GM12878 (cell line): ENCODE results near the gene MAP4K4. TPM values are rescaled to one million over a fixed set of nuclear protein-coding genes. Genes with fewer than 3 reads are reported as not detected.

Experiments used
- ATAC-seq: fragments of 200-7000 bp; cut with Tn5 transposase; 3 replicates; pipeline ENCODE4 v1.9.1; 2020; ENCODE audit warnings: mild to moderate bottlenecking, moderate library complexity
- BruUV-seq: library from RNA; stranded (reverse); fragments of 400-500 nt; replicated peaks from 2 replicates; lab custom pipeline; 2021; lab: Mats Ljungman, UMichigan
- CTCF ChIA-PET: fragments of 300-600 bp; sonication (Branson Sonifier 250); formaldehyde crosslinking; extraction: SDS; loops from one replicate; lab custom pipeline; 2021; ENCODE audit warnings: inconsistent platforms; lab: Yijun Ruan, JAX
- POLR2A ChIA-PET: fragments of 350-600 bp; formaldehyde crosslinking; extraction: SDS; loops from one replicate; lab custom pipeline; 2021; ENCODE audit warnings: inconsistent platforms; lab: Charles Lee
- RAD21 ChIA-PET: fragments of 300-600 bp; sonication (Branson Sonifier 250); formaldehyde crosslinking; loops from one replicate; lab custom pipeline; 2023; ENCODE audit warnings: antibody characterized with exemption; ENCODE audit not compliant: unreplicated experiment; lab: Charles Lee
- SMC1A ChIA-PET: fragments of 300-600 bp; sonication (Branson Sonifier 250); formaldehyde crosslinking; loops from one replicate; lab custom pipeline; 2023; ENCODE audit not compliant: unreplicated experiment, uncharacterized antibody; lab: Charles Lee
- DNase-seq: peaks from one replicate; pipeline ENCODE4 v3.0.0-alpha.2; 2011; ENCODE audit warnings: low read depth, low spot score
- FAIRE-seq: peaks from 3 replicates; lab custom pipeline; 2011; peaks lifted over from hg19 to GRCh38; lab: Jason Lieb, UNC
- H2AFZ ChIP-seq: 2 replicates; pipeline ENCODE4 v1.6.0; 2011; ENCODE audit warnings: low read depth, low read length, control low read depth; ENCODE audit not compliant: control insufficient read depth
- H3K27ac ChIP-seq: 2 replicates; pipeline ENCODE4 v1.5.1; 2011; ENCODE audit warnings: control low read depth; ENCODE audit not compliant: control insufficient read depth, insufficient read depth
- H3K27me3 ChIP-seq, 2 experiments: replicated peaks in 1 of 2; 2 replicates each; pipeline versions ENCODE4 v1.6.0 to v1.6.1; 2011; ENCODE audit warnings: low read length in 1 of 2; ENCODE audit not compliant: control insufficient read depth in 2 of 2, insufficient read depth in 2 of 2
- H3K36me3 ChIP-seq, 2 experiments: 2 replicates each; pipeline ENCODE4 v1.5.1; 2011; ENCODE audit warnings: low read length in 1 of 2; ENCODE audit not compliant: control insufficient read depth in 2 of 2, insufficient read depth in 2 of 2
- H3K4me1 ChIP-seq: 2 replicates; pipeline ENCODE4 v1.6.1; 2011; ENCODE audit warnings: mild to moderate bottlenecking, low read length, moderate library complexity, mixed read lengths; ENCODE audit not compliant: control insufficient read depth, insufficient read depth
- H3K4me2 ChIP-seq: 2 replicates; pipeline ENCODE4 v1.6.0; 2011; ENCODE audit warnings: control low read depth; ENCODE audit not compliant: control insufficient read depth, insufficient read depth
- H3K4me3 ChIP-seq: fragments of 200-600 bp; sonication (generic); 2 replicates; pipeline ENCODE4 v1.5.1; 2016
- H3K79me2 ChIP-seq: 2 replicates; pipeline ENCODE4 v1.6.0; 2011; ENCODE audit warnings: low read length; ENCODE audit not compliant: control insufficient read depth, insufficient read depth
- H3K9ac ChIP-seq: 2 replicates; pipeline ENCODE4 v1.8.0; 2011; ENCODE audit warnings: low read length, control low read depth, mixed read lengths; ENCODE audit not compliant: control insufficient read depth, insufficient read depth
- H3K9me3 ChIP-seq: replicated peaks from 3 replicates; pipeline ENCODE4 v1.5.1; 2011; ENCODE audit warnings: mild to moderate bottlenecking, low read length; ENCODE audit not compliant: control insufficient read depth, insufficient read depth
- H4K20me1 ChIP-seq: 2 replicates; pipeline ENCODE4 v1.6.0; 2011; ENCODE audit not compliant: control insufficient read depth, insufficient read depth
- CREM ChIP-seq: IDR thresholded peaks from 2 replicates; pipeline ENCODE4 v1.6.1; 2014; ENCODE audit warnings: antibody characterized with exemption, low read depth
- EP300 ChIP-seq, 2 experiments: fragments of 150-350 bp in 1 of 2; IDR thresholded peaks; 2 replicates each; pipeline ENCODE4 v1.6.1; 2011 to 2012; ENCODE audit warnings: low read depth in 2 of 2, low read length in 2 of 2, borderline replicate concordance in 1 of 2, improper control_type of control experiment in 1 of 2, inconsistent platforms in 1 of 2; ENCODE audit not compliant: control insufficient read depth in 1 of 2
- ETV6 ChIP-seq, 2 experiments: fragments of 450-650 bp in 1 of 2; IDR thresholded peaks in 1 of 2; conservative IDR thresholded peaks in 1 of 2; 2 replicates each; pipeline ENCODE4 v1.6.1; 2014; ENCODE audit warnings: antibody characterized with exemption in 1 of 2, borderline replicate concordance in 1 of 2, low read depth in 1 of 2, mild to moderate bottlenecking in 1 of 2, moderate library complexity in 1 of 2
- IKZF1 ChIP-seq: fragments of 450-650 bp; conservative IDR thresholded peaks from 2 replicates; pipeline ENCODE4 v1.6.1; 2017; ENCODE audit warnings: antibody characterized with exemption, mild to moderate bottlenecking
- JUNB ChIP-seq: IDR thresholded peaks from 2 replicates; pipeline ENCODE4 v1.6.1; 2016; ENCODE audit warnings: antibody characterized with exemption, mild to moderate bottlenecking
- LARP7 ChIP-seq: fragments of 450-650 bp; IDR thresholded peaks from 2 replicates; pipeline ENCODE4 v1.6.1; 2017; ENCODE audit warnings: mild to moderate bottlenecking
- MEF2B ChIP-seq: fragments of 450-650 bp; IDR thresholded peaks from 2 replicates; pipeline ENCODE4 v1.6.1; 2018; ENCODE audit warnings: mild to moderate bottlenecking, moderate library complexity; ENCODE audit not compliant: partially characterized antibody, poor library complexity, severe bottlenecking
- NFIC ChIP-seq: IDR thresholded peaks from 2 replicates; pipeline ENCODE4 v1.6.1; 2012; ENCODE audit warnings: low read depth, mild to moderate bottlenecking, inconsistent platforms, low read length, moderate library complexity
- NR2C1 ChIP-seq: fragments of 450-650 bp; IDR thresholded peaks from 2 replicates; pipeline ENCODE4 v1.6.1; 2017; ENCODE audit warnings: antibody characterized with exemption, mild to moderate bottlenecking, moderate library complexity
- PRDM15 ChIP-seq: fragments of 450-650 bp; formaldehyde crosslinking; IDR thresholded peaks from 2 replicates; pipeline ENCODE4 v1.4.0; 2020; ENCODE audit warnings: mild to moderate bottlenecking, moderate library complexity
- RAD21 ChIP-seq: IDR thresholded peaks from 2 replicates; pipeline ENCODE4 v1.6.1; 2011; ENCODE audit warnings: mild to moderate bottlenecking, low read depth, low read length, moderate library complexity; ENCODE audit not compliant: insufficient read depth
- TBL1XR1 ChIP-seq: IDR thresholded peaks from 2 replicates; pipeline ENCODE4 v1.6.1; 2012; ENCODE audit warnings: low read depth, low read length, improper control_type of control experiment
- USF1 ChIP-seq: IDR thresholded peaks from 2 replicates; pipeline ENCODE4 v1.6.1; 2011; ENCODE audit warnings: borderline replicate concordance, low read depth, mild to moderate bottlenecking, moderate library complexity, mixed read lengths, low read length; ENCODE audit not compliant: insufficient read depth; ENCODE audit errors: extremely low read length
- ZNF217 ChIP-seq: fragments of 450-650 bp; IDR thresholded peaks from 2 replicates; pipeline ENCODE4 v1.6.1; 2017; ENCODE audit warnings: antibody characterized with exemption, mild to moderate bottlenecking
- ZZZ3 ChIP-seq: IDR thresholded peaks from 2 replicates; pipeline ENCODE4 v1.6.1; 2011; ENCODE audit warnings: low read depth; ENCODE audit not compliant: control insufficient read depth, insufficient read length
- WGBS: methylation state at CpG from one replicate; pipeline ENCODE4 v1.1.6; 2016; ENCODE audit warnings: low lambda C conversion rate; ENCODE audit not compliant: insufficient replicate concordance, insufficient coverage; ENCODE audit errors: missing lambda C conversion rate; 5-methylcytosine and 5-hydroxymethylcytosine counted together
- in situ Hi-C: fragments of 300-500 bp; cut with MboI; formaldehyde crosslinking; loops from 9 replicates; pipeline ENCODE4 v1.14.3; 2018; ENCODE audit warnings: mixed read lengths
- intact Hi-C: fragments of 100-400 bp; cut with micrococcal nuclease; formaldehyde crosslinking; loops from one replicate; pipeline ENCODE4 v1.14.2; 2022; ENCODE audit not compliant: unreplicated experiment
- polyA plus RNA-seq, 11 experiments: library from polyadenylated mRNA; depleted of rRNA in 4 of 11; unstranded in 6 of 11; stranded (reverse) in 5 of 11; fragments of >200 nt; fragmentation: Nextera tagmentation in 4 of 11; fragmentation: Illumina TruSeq in 1 of 11; extraction: Ambion mirVana in 4 of 11; extraction: Trizol in 1 of 11; gene quantifications; 1 replicate in 1 of 11; 2 replicates in 10 of 11; pipeline versions ENCODE4 v1.2.1 to v1.2.3, GENCODE V29; 2011 to 2016; ENCODE audit warnings: inconsistent platforms in 2 of 11, missing spikeins in 2 of 11, low read depth in 1 of 11
- total RNA-seq, 4 experiments: library from RNA; depleted of rRNA in 3 of 4; stranded (reverse); fragments of >200 nt in 3 of 4; fragmentation: Illumina TruSeq in 1 of 4; extraction: Trizol in 1 of 4; gene quantifications; 2 replicates each; pipeline versions ENCODE4 v1.2.1 to v1.2.3, GENCODE V29; 2013 to 2021

Gene MAP4K4
- total and polyA plus RNA-seq, 10 of the 15 experiments (the other 5 are each of a cell fraction or from before 2014, with no cell fraction given): 1.9 to 50.4 (median 9.7) TPM

- TF ChIP-seq PRDM15: no peak
- no peak for TF ChIP-seq JUNB
- TF ChIP-seq, all 136 proteins: peak for 3
These were observed 95.9 kb downstream of the MAP4K4 start (continued) for GRCh38 chr2:101793277-101793969.

GRCh38 chr2:101794141-101794540, 96.6 kb downstream of the MAP4K4 start:
- Histone ChIP-seq H3K9me3 (no peaks in the 10 kb centered on the region), H3K9ac (no peak overlapping the region), H3K4me3 (no peak overlapping the region), H3K4me2 (no peak overlapping the region), H4K20me1 (no peaks in the 10 kb centered on the region), H2AFZ (no peak overlapping the region), H3K27me3 (no peaks in the 10 kb centered on the region), H3K27ac (no peak overlapping the region), H3K79me2 (no peaks in the 10 kb centered on the region), H3K36me3 (no peaks in the 10 kb centered on the region), H3K4me1 (no peaks in the 10 kb centered on the region)
- ChIA-PET SMC1A (interaction anchor here (1.0 to 6.0 kb wide), 4 partner anchors 12 to 24 kb away, joined by 3 to 19 read pairs (median 6); no protein-coding TSS in a partner anchor), POLR2A (interaction anchor here (0.7 to 0.8 kb wide), 2 partner anchors 13 to 54 kb away, joined by 3 to 5 read pairs; no protein-coding TSS in a partner anchor), CTCF (interaction anchor here (0.7 to 4.2 kb wide), 2 partner anchors 34 to 37 kb away, joined by 3 to 15 read pairs; no protein-coding TSS in a partner anchor), RAD21 (no interaction called here)
- in situ Hi-C loops: no loop called here
- ATAC-seq (no peak), FAIRE-seq (no peak), DNase-seq (no peak)
- no TSS peak for BruUV-seq
- intact Hi-C loops: no loop called here
- TF ChIP-seq USF1: no peak
- TF ChIP-seq NFIC: no peak
- TF ChIP-seq TBL1XR1: no peak
- no peak for TF ChIP-seq CREM
- no peak for TF ChIP-seq ETV6 (conservative IDR thresholded peaks at IDR 0.05 in 1 of 2, IDR thresholded peaks at IDR 0.05 in 1 of 2; ENCODE audit: borderline replicate concordance in 1 of 2, low read depth in 1 of 2)
- no peak for TF ChIP-seq RAD21
- TF ChIP-seq ZNF217: no peak
- no peak for TF ChIP-seq NR2C1
- no peak for TF ChIP-seq LARP7
- no peak for TF ChIP-seq EP300 (IDR thresholded peaks at IDR 0.05; ENCODE audit: borderline replicate concordance in 1 of 2, control insufficient read depth in 1 of 2, low read depth in 2 of 2, low read length in 2 of 2)
- TF ChIP-seq MEF2B: no peak
- TF ChIP-seq IKZF1: no peak
- TF ChIP-seq ZZZ3: no peak
- 48% methylated on average over 2 of the region's 2 CpGs for WGBS
